ENCODE data around the gene NPLOC4. TPM values are rescaled to one million over a fixed set of nuclear protein-coding genes. Genes with fewer than 3 reads are reported as not detected.
A peak's percentile ranks its signal among the peaks of the same experiment; 100 is the strongest.

The NPLOC4 gene
- total RNA-seq, 1 donor from 2014 or later = 51.9 TPM

DNA sequence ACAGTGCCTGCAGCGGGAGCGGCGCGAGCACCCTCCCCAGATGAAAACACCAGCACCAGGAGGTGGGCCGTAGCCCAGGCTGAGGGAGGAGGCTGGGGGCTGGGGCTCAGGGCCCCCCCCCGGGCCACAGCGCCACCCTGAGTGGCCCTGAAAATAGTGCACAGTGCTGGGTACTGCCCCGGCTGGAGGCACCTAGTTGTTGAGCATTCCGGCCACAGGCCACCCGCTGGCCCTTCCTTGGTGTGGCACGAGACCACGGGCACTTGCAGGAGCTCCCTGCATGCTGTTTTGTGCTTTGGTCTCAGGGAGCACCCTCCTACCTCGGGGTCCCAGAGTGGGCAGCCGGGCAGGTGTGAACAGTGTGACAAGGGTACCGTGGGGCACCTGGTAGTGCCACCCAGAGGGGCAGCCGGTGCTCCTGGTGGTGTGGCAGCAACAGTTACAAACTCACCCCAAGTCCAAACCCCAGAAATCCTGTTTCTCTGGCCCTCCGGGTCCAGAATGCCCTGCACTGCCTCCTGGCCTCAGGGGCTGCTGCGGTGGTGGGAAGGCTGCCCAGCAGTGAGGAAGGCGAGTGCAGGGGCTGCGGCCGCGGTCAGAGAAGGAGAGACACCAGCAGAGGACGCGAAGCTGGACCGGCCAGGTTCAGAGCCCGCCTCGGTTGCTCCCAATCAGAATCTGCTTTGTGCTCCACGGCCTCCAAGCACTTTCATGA lies 96.8 kb downstream of the NPLOC4 start:
- H3K4me3 ChIP-seq (ENCODE audit: low read depth, low read length) = no peak overlapping the region
- no peak for DNase-seq (ENCODE audit: low read depth)
- TF ChIP-seq, protein P1, sequence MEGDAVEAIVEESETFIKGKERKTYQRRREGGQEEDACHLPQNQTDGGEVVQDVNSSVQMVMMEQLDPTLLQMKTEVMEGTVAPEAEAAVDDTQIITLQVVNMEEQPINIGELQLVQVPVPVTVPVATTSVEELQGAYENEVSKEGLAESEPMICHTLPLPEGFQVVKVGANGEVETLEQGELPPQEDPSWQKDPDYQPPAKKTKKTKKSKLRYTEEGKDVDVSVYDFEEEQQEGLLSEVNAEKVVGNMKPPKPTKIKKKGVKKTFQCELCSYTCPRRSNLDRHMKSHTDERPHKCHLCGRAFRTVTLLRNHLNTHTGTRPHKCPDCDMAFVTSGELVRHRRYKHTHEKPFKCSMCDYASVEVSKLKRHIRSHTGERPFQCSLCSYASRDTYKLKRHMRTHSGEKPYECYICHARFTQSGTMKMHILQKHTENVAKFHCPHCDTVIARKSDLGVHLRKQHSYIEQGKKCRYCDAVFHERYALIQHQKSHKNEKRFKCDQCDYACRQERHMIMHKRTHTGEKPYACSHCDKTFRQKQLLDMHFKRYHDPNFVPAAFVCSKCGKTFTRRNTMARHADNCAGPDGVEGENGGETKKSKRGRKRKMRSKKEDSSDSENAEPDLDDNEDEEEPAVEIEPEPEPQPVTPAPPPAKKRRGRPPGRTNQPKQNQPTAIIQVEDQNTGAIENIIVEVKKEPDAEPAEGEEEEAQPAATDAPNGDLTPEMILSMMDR (conservative IDR thresholded peaks at IDR 0.05; ENCODE audit: low read depth, low read length) = no peak

- TF ChIP-seq, protein P1 (conservative IDR thresholded peaks at IDR 0.05; ENCODE audit: low read depth, low read length) = no peak
- DNase-seq (ENCODE audit: low read depth) = no peak
- no peak overlapping the region for H3K4me3 ChIP-seq (ENCODE audit: low read depth, low read length)
Observed at GRCh38 chr17:81539571-81539900, 97.4 kb downstream of the NPLOC4 start.

DNA sequence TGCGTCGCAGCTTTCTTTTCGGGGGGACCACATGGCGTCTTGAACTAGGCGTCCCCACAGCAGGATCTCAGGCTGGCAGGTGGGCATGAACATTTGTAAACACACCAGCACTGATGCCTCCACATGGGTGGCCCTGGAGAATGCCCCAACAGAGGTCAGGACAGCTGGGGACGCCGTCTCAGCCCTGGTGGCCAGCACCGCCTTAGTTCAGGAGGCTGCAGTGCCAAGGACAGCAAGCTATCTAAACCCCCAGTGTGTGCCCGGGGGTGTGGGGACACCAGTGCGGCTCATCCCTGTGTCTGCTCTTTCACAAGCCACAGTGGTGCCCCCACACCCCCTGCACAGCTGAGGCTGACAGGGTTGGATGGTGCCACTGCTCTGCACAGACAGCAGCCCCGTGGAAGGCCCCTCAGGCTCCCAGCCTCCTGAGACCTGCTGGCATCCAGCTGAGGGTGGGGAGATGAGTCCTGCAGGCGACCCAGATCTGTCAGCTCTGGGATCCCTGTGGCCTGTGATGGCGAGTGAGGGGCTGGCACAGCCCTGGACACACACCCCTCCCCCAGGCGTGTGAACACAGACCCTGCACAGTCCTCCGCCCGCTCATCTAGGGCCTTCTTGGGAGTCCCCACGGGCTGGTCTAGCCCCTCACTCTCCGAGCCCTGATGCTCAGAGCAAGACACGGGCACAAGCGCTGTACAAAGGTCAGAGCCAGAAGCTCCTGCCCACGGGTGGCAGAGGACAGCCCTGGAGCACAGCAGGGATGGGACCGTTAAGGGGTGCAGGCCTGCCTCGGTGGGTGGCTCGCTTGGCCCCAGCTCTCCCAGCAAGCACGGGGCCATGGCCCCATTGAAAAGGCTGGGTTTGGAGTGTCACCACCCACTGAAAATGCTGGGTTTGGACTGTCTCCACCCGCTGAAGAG lies 98.0 kb downstream of the NPLOC4 start:
- no peak for DNase-seq (ENCODE audit: low read depth)
- TF ChIP-seq, protein P1 (conservative IDR thresholded peaks at IDR 0.05; ENCODE audit: low read depth, low read length) = no peak
- H3K4me3 ChIP-seq (ENCODE audit: low read depth, low read length) = no peak overlapping the region

- no peak for DNase-seq (ENCODE audit: low read depth)
- no peak overlapping the region for H3K4me3 ChIP-seq (ENCODE audit: low read depth, low read length)
- TF ChIP-seq, protein P1 (conservative IDR thresholded peaks at IDR 0.05; ENCODE audit: low read depth, low read length) = no peak
Observed at GRCh38 chr17:81537856-81538555, 98.9 kb downstream of the NPLOC4 start.

DNA sequence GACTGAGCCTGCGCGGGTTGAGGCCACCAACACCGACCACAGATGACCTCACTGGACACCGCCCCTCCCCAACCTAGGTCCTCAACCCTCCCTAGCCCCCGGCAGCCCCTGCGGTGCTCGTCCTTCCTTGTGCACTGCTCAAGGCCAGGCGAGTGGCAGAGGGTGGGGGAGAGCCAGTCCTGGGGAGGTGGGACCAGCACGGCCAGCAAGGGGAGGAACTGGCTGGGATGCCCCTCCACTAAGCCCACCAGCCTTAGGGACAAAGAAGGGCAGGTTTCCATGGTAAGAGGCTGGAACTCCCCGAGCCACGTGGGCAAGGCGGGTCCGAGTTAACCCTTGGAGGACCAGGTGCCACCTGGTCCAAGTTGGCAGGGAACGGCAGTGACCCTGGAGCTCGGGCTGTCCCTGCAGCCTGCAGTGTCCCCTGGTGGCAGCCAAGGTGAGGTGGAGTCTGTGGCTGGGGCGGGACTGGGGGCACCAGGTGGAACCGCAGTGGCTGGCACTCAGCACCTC lies 99.5 kb downstream of the NPLOC4 start:
- TF ChIP-seq, protein P1 (conservative IDR thresholded peaks at IDR 0.05; ENCODE audit: low read depth, low read length) = peak; percentile 63
- no peak overlapping the region for H3K4me3 ChIP-seq (ENCODE audit: low read depth, low read length)
- DNase-seq (ENCODE audit: low read depth) = no peak

- H3K4me3 ChIP-seq (ENCODE audit: low read depth, low read length) = no peak overlapping the region
- TF ChIP-seq, protein P1 (conservative IDR thresholded peaks at IDR 0.05; ENCODE audit: low read depth, low read length) = no peak
- no peak for DNase-seq (ENCODE audit: low read depth)
Observed at GRCh38 chr17:81536299-81537290, 100.3 kb downstream of the NPLOC4 start.
